ENCODE results near the gene GPR15. TPM values are rescaled to one million over a fixed set of nuclear protein-coding genes. Genes with fewer than 3 reads are reported as not detected.

Gene GPR15
- total RNA-seq, 4 donors from 2014 or later = 1.5 to 2.7 (median 1.7) TPM

- H3K4me3 ChIP-seq = no peak overlapping the region
- no peak overlapping the region for H3K27ac ChIP-seq
- WGBS, 2 donors = 77 to 78% methylated on average over 6 of the region's 6 CpGs
- TF ChIP-seq CTCF (IDR thresholded peaks at IDR 0.05) = no peak
- TF ChIP-seq POLR2A (IDR thresholded peaks at IDR 0.05) = no peak
- no peak for DNase-seq
- no peaks in the 10 kb centered on the region for H3K27me3 ChIP-seq
- no peaks in the 10 kb centered on the region for H3K4me1 ChIP-seq
- intact Hi-C loops (cut with DNase I) = no loop called here
- H3K36me3 ChIP-seq = no peaks in the 10 kb centered on the region
- H3K9me3 ChIP-seq = no peaks in the 10 kb centered on the region
These were observed 34.1 kb downstream of the GPR15 start for GRCh38 chr3:98565843-98566242.

- intact Hi-C loops (cut with DNase I) = no loop called here
- no peaks in the 10 kb centered on the region for H3K27me3 ChIP-seq
- H3K36me3 ChIP-seq = no peaks in the 10 kb centered on the region
- no peak overlapping the region for H3K4me3 ChIP-seq
- H3K9me3 ChIP-seq = no peaks in the 10 kb centered on the region
- 55 to 60% methylated on average over 2 of the region's 2 CpGs for WGBS, 2 donors
- TF ChIP-seq CTCF (IDR thresholded peaks at IDR 0.05) (no peak), POLR2A (IDR thresholded peaks at IDR 0.05) (no peak)
- no peak overlapping the region for H3K27ac ChIP-seq
- no peaks in the 10 kb centered on the region for H3K4me1 ChIP-seq
- no peak for DNase-seq
These were observed 36.0 kb downstream of the GPR15 start for GRCh38 chr3:98567666-98568270.

GRCh38 chr3:98568402-98568801 lies 36.6 kb downstream of the GPR15 start:
- H3K36me3 ChIP-seq = no peaks in the 10 kb centered on the region
- no peaks in the 10 kb centered on the region for H3K9me3 ChIP-seq
- no peaks in the 10 kb centered on the region for H3K27me3 ChIP-seq
- no peak for TF ChIP-seq CTCF (IDR thresholded peaks at IDR 0.05)
- TF ChIP-seq POLR2A (IDR thresholded peaks at IDR 0.05) = no peak
- no peaks in the 10 kb centered on the region for H3K4me1 ChIP-seq
- 71 to 72% methylated on average over 3 of the region's 3 CpGs for WGBS, 2 donors
- H3K4me3 ChIP-seq = no peak overlapping the region
- no peak overlapping the region for H3K27ac ChIP-seq
- intact Hi-C loops (cut with DNase I) = no loop called here
- no peak for DNase-seq

- H3K27me3 ChIP-seq = no peaks in the 10 kb centered on the region
- no peak for DNase-seq
These were observed 41.5 kb downstream of the GPR15 start for GRCh38 chr3:98573181-98573728.

More at GRCh38 chr3:98573181-98573728, 41.5 kb downstream of the GPR15 start:
- Histone ChIP-seq H3K9me3 (no peaks in the 10 kb centered on the region), H3K4me1 (peaks cover 0 to 14% (median 0%) of the 10 kb centered on the region in 3 donors), H3K4me3 (no peak overlapping the region), H3K36me3 (peaks cover 0 to 22% (median 0%) of the 10 kb centered on the region in 3 donors), H3K27ac (no peak overlapping the region)
- peak in 5 of 6 experiments; percentile 7 to 52 (median 26) for TF ChIP-seq CTCF (IDR thresholded peaks at IDR 0.05)
- no peak for TF ChIP-seq POLR2A (IDR thresholded peaks at IDR 0.05)
- intact Hi-C loops (cut with DNase I) = no loop called here
- WGBS, 2 donors = 31 to 40% methylated on average over 2 of the region's 2 CpGs
